Chondrocyte (in vitro differentiated cells): ENCODE measurements around the gene GABRA4. TPM values are rescaled to one million over a fixed set of nuclear protein-coding genes. Genes with fewer than 3 reads are reported as not detected.

Experiments used
- DNase-seq: peaks from one replicate; pipeline ENCODE4 v3.0.0; 2021; ENCODE audit warnings: mixed read lengths, low spot score
- H3K27ac Mint-ChIP-seq: one replicate; pipeline ENCODE4 v1.8.0; 2021; ENCODE audit warnings: mild to moderate bottlenecking, moderate library complexity, mixed read lengths; ENCODE audit not compliant: unreplicated experiment
- H3K27me3 Mint-ChIP-seq: 2 replicates; pipeline ENCODE4 v1.8.0; 2021; ENCODE audit warnings: low read depth, mixed read lengths
- H3K36me3 Mint-ChIP-seq: 2 replicates; pipeline ENCODE4 v1.8.0; 2021; ENCODE audit warnings: low read depth, mixed read lengths
- H3K4me1 Mint-ChIP-seq: 2 replicates; pipeline ENCODE4 v1.8.0; 2021; ENCODE audit warnings: low read depth, mild to moderate bottlenecking, mixed read lengths
- H3K4me3 Mint-ChIP-seq: one replicate; pipeline ENCODE4 v1.8.0; 2021; ENCODE audit warnings: mild to moderate bottlenecking, moderate library complexity, mixed read lengths; ENCODE audit not compliant: unreplicated experiment
- H3K9me3 Mint-ChIP-seq: 2 replicates; pipeline ENCODE4 v1.8.0; 2021; ENCODE audit warnings: low read depth, mixed read lengths
- CTCF ChIP-seq: fragments of 200-600 bp; sonication (generic); IDR thresholded peaks from 2 replicates; pipeline ENCODE4 v1.5.0; 2021; ENCODE audit warnings: antibody characterized with exemption, mild to moderate bottlenecking, moderate library complexity
- long read RNA-seq: library from polyadenylated mRNA; stranded (forward); transcript quantifications from one replicate; pipeline ENCODE4 v2.0.0, GENCODE V29; 2021
- total RNA-seq: library from RNA; stranded (reverse); gene quantifications from 3 replicates; pipeline ENCODE4 v1.2.1, GENCODE V29; 2021

GABRA4 gene
- not detected in 3 replicates for total RNA-seq
- long read RNA-seq: 0 reads

- Mint-ChIP-seq H3K9me3 (no peaks in the 10 kb centered on the region), H3K4me1 (peaks cover 8% of the 10 kb centered on the region), H3K27ac (no peak within 1 kb of the TSS), H3K36me3 (no peaks in the 10 kb centered on the region), H3K27me3 (peaks cover 61% of the 10 kb centered on the region), H3K4me3 (peak within 1 kb of the TSS; percentile 42)
- DNase-seq: no peak
- no peak for TF ChIP-seq CTCF
Observed at GRCh38 chr4:46993075-46994006, at the start of gene GABRA4. Gene GABRA4, minus strand, starts transcription at chr4:46993581. Its CDS starts 157 bp downstream, at chr4:46993424.

- H3K27me3 Mint-ChIP-seq: peaks cover 62% of the 10 kb centered on the region
- no peaks in the 10 kb centered on the region for H3K9me3 Mint-ChIP-seq
- no peak for TF ChIP-seq CTCF
- H3K36me3 Mint-ChIP-seq: no peaks in the 10 kb centered on the region
- H3K4me3 Mint-ChIP-seq: no peak overlapping the region
- no peak overlapping the region for H3K27ac Mint-ChIP-seq
- no peak for DNase-seq
- no peaks in the 10 kb centered on the region for H3K4me1 Mint-ChIP-seq
Observed at GRCh38 chr4:47040828-47041227, 47.4 kb upstream of the GABRA4 start.

GRCh38 chr4:47038263-47038662 lies 44.9 kb upstream of the GABRA4 start:
- Mint-ChIP-seq H3K27me3 (peaks cover 60% of the 10 kb centered on the region), H3K4me3 (no peak overlapping the region), H3K36me3 (no peaks in the 10 kb centered on the region), H3K27ac (no peak overlapping the region), H3K4me1 (no peaks in the 10 kb centered on the region), H3K9me3 (no peaks in the 10 kb centered on the region)
- no peak for TF ChIP-seq CTCF
- no peak for DNase-seq

GRCh38 chr4:47032405-47033106 lies 39.2 kb upstream of the GABRA4 start:
- peak; percentile 84 for DNase-seq
- TF ChIP-seq CTCF: peak; percentile 86
- peak overlapping the region; percentile 57 for H3K4me3 Mint-ChIP-seq
- peaks cover 22% of the 10 kb centered on the region for H3K4me1 Mint-ChIP-seq
- peaks cover 55% of the 10 kb centered on the region for H3K27me3 Mint-ChIP-seq
- H3K27ac Mint-ChIP-seq: no peak overlapping the region
- H3K9me3 Mint-ChIP-seq: no peaks in the 10 kb centered on the region
- peaks cover 3% of the 10 kb centered on the region for H3K36me3 Mint-ChIP-seq

GRCh38 chr4:47031751-47032404 lies 38.5 kb upstream of the GABRA4 start:
- peaks cover 22% of the 10 kb centered on the region for H3K4me1 Mint-ChIP-seq
- peak overlapping the region; percentile 57 for H3K4me3 Mint-ChIP-seq

More at GRCh38 chr4:47031751-47032404, 38.5 kb upstream of the GABRA4 start:
- Mint-ChIP-seq H3K27me3 (peaks cover 55% of the 10 kb centered on the region), H3K36me3 (peaks cover 3% of the 10 kb centered on the region), H3K27ac (no peak overlapping the region), H3K9me3 (no peaks in the 10 kb centered on the region)
- TF ChIP-seq CTCF: no peak
- DNase-seq: peak; percentile 72
